ENCODE measurements around the gene PPP1R1C. TPM values are rescaled to one million over a fixed set of nuclear protein-coding genes. Genes with fewer than 3 reads are reported as not detected.

Gene PPP1R1C
- total and polyA plus RNA-seq, 9 donors = 0.40 to 2.7 (median 0.83) TPM

Other genes starting within 250 kb of the PPP1R1C start
- gene ITPRID2, start 94.1 kb upstream of the PPP1R1C start, total RNA-seq = 51.6 TPM
- gene ITPRID2, start 94.1 kb upstream of the PPP1R1C start, polyA plus RNA-seq (ENCODE audit: insufficient read depth in 1 of 8, insufficient read length in 8 of 8, low replicate concordance in 1 of 8) = 10 to 100 TPM; 44.2 to 68.8 (median 47.9) TPM